BJ (cell line): ENCODE data around the gene SPINK14. TPM values are rescaled to one million over a fixed set of nuclear protein-coding genes. Genes with fewer than 3 reads are reported as not detected.

Source experiments
- CTCF ChIA-PET: fragments of 350-600 bp; formaldehyde crosslinking; extraction: SDS; loops from one replicate; lab custom pipeline; 2021; ENCODE audit warnings: antibody characterized with exemption, inconsistent platforms; lab: Yijun Ruan, JAX
- POLR2A ChIA-PET: fragments of 300-600 bp; sonication (Branson Sonifier 250); formaldehyde crosslinking; extraction: SDS; loops from one replicate; lab custom pipeline; 2021; ENCODE audit warnings: antibody characterized with exemption; lab: Charles Lee
- DNase-seq: peaks from one replicate; pipeline ENCODE4 v3.0.0-alpha.2; 2011; ENCODE audit warnings: low read depth
- H3K27me3 ChIP-seq: 2 replicates; pipeline ENCODE4 v1.6.0; 2011; ENCODE audit warnings: low read length; ENCODE audit not compliant: control insufficient read depth, insufficient read depth
- H3K36me3 ChIP-seq: 2 replicates; pipeline ENCODE4 v1.5.1; 2011; ENCODE audit warnings: low read length; ENCODE audit not compliant: control insufficient read depth, insufficient read depth
- H3K4me3 ChIP-seq: 2 replicates; pipeline ENCODE4 v1.5.1; 2011; ENCODE audit warnings: low read depth, mild to moderate bottlenecking, control low read depth, low read length
- polyA plus RNA-seq: library from polyadenylated mRNA; depleted of rRNA; stranded (reverse); fragments of >200 nt; gene quantifications from 2 replicates; pipeline ENCODE4 v1.2.3, GENCODE V29; 2011
- TF ChIP-seq, protein P1 (sequence below): IDR thresholded peaks from 2 replicates; pipeline ENCODE4 v1.5.1; 2011; ENCODE audit warnings: low read depth, mild to moderate bottlenecking, control low read depth, inconsistent platforms, low read length, moderate library complexity; ENCODE audit not compliant: insufficient read depth

SPINK14 gene
- polyA plus RNA-seq, 1 experiment = not detected

DNA sequence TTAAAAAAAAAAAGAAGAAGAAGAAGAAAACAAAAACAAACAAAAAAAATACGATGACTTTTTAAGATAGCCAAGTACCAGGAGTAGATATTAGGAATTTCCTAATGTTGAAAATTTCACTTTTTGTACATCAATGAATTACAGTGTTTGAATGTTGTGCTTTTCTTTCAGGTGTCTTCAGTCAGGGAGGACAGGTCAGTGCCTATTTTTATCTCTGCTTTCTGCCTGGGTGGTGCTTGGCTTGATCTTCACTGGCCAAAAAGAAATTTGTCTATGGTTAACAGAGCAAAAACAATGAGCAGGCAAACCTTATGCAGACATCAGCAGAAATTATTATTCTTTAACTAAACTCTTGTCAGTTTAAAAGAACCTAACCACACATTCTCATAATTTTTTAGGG is 37.5 kb downstream of the SPINK14 start:
- POLR2A ChIA-PET = no interaction called here

GRCh38 chr5:148206620-148207019 is 38.3 kb downstream of the SPINK14 start:
- POLR2A ChIA-PET = no interaction called here

More for the DNA sequence above, 37.5 kb downstream of the SPINK14 start:
- no peak for DNase-seq
- Histone ChIP-seq H3K27me3 (no peaks in the 10 kb centered on the region), H3K36me3 (no peaks in the 10 kb centered on the region), H3K4me3 (no peak overlapping the region)
- CTCF ChIA-PET = no interaction called here
- TF ChIP-seq, protein P1, sequence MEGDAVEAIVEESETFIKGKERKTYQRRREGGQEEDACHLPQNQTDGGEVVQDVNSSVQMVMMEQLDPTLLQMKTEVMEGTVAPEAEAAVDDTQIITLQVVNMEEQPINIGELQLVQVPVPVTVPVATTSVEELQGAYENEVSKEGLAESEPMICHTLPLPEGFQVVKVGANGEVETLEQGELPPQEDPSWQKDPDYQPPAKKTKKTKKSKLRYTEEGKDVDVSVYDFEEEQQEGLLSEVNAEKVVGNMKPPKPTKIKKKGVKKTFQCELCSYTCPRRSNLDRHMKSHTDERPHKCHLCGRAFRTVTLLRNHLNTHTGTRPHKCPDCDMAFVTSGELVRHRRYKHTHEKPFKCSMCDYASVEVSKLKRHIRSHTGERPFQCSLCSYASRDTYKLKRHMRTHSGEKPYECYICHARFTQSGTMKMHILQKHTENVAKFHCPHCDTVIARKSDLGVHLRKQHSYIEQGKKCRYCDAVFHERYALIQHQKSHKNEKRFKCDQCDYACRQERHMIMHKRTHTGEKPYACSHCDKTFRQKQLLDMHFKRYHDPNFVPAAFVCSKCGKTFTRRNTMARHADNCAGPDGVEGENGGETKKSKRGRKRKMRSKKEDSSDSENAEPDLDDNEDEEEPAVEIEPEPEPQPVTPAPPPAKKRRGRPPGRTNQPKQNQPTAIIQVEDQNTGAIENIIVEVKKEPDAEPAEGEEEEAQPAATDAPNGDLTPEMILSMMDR = no peak

DNA sequence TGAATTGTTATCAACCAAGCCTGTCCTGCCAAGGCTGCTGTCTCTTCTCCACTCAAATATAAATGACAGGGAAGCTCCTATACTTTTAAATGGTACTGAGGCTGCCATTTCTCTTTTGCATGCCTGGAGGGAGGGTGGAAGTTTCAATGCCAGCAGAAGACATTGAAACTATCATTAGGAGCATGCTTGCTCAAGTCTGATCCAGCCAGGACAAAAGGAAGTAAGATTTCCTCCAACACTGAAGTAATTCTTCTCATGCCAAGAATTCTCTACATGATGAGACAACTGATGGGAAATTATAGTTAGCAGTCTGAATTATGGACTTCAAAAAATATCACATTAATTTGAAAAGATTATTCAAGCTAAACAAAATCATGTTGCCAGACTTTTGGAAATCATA is 39.9 kb downstream of the SPINK14 start:
- Histone ChIP-seq H3K4me3 (no peak overlapping the region), H3K27me3 (no peaks in the 10 kb centered on the region), H3K36me3 (no peaks in the 10 kb centered on the region)
- TF ChIP-seq, protein P1 = no peak
- DNase-seq = no peak
- CTCF ChIA-PET = no interaction called here
- POLR2A ChIA-PET = no interaction called here

More at GRCh38 chr5:148206620-148207019, 38.3 kb downstream of the SPINK14 start:
- Histone ChIP-seq H3K36me3 (no peaks in the 10 kb centered on the region), H3K4me3 (no peak overlapping the region), H3K27me3 (no peaks in the 10 kb centered on the region)
- DNase-seq = no peak
- CTCF ChIA-PET = no interaction called here
- TF ChIP-seq, protein P1 = no peak

DNA sequence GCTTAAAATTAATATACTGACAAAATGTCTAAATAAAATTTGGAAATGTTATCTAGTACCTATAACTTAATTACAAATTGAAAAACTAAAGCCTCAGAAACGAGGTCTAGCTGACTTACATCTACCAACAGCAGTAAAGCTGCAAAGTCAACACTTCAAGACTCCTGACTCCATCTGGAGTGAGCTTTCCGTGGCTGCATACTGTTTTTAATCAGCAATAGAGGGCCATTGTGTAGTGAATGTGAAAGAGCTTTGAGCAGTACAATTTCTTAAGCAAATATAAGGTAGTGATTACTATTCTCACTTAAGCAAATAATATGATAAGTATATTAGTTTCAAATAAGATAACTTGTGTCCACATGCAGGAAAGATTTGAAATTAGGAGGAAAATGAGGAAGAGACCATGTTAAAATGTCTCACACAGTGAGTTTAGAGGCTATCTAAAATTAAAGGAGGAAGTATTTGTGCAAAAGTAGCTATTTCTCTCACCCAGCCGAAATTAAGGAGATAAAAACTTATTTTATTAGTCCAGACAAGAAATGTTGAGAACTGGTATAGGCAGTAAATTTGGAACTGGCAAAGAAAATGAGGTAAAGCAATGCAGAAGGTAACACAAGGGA is 40.9 kb downstream of the SPINK14 start:
- no peak overlapping the region for H3K4me3 ChIP-seq
- no peak for DNase-seq
- H3K27me3 ChIP-seq = no peaks in the 10 kb centered on the region
- TF ChIP-seq, protein P1 = no peak
- no peaks in the 10 kb centered on the region for H3K36me3 ChIP-seq
- CTCF ChIA-PET = no interaction called here
- POLR2A ChIA-PET = no interaction called here

GRCh38 chr5:148214665-148215185 is 46.4 kb downstream of the SPINK14 start:
- Histone ChIP-seq H3K27me3 (no peaks in the 10 kb centered on the region), H3K4me3 (no peak overlapping the region), H3K36me3 (no peaks in the 10 kb centered on the region)
- ChIA-PET POLR2A (no interaction called here), CTCF (no interaction called here)
- no peak for DNase-seq
- TF ChIP-seq, protein P1 = no peak
